ENCODE data around the gene ST3GAL2.

DNA sequence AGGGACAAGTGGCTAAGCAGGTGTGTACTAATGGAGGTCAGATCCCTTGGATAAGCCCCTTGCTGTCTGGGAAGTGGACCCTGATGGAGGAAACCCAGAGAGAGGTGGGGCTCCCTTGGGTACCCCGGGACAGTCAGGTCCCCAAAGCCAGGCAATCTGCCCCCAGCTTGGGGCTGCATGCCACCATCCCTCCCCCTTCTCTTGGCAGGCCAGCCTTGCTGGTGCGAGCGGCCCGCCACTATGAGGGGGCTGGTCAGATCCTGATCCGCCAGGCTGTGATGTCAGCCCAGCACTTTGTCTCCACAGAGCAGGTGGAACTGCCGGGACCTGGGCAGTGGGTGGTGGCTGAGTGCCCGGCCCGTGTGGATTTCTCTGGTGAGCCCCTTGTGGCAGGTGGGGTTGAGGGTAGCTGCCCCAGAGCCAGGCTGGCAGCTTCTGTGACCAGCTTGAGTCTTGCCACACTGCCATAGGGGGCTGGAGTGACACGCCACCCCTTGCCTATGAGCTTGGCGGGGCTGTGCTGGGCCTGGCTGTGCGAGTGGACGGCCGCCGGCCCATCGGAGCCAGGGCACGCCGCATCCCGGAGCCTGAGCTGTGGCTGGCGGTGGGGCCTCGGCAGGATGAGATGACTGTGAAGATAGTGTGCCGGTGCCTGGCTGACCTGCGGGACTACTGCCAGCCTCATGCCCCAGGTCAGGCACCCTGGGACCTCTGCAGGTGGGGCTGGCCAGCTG is 35.6 kb upstream of the ST3GAL2 start:
- no peak for TF ChIP-seq SMC3 (IDR thresholded peaks at IDR 0.05)
- no peak for TF ChIP-seq RFX5 (IDR thresholded peaks at IDR 0.05)
- TF ChIP-seq, protein P1, sequence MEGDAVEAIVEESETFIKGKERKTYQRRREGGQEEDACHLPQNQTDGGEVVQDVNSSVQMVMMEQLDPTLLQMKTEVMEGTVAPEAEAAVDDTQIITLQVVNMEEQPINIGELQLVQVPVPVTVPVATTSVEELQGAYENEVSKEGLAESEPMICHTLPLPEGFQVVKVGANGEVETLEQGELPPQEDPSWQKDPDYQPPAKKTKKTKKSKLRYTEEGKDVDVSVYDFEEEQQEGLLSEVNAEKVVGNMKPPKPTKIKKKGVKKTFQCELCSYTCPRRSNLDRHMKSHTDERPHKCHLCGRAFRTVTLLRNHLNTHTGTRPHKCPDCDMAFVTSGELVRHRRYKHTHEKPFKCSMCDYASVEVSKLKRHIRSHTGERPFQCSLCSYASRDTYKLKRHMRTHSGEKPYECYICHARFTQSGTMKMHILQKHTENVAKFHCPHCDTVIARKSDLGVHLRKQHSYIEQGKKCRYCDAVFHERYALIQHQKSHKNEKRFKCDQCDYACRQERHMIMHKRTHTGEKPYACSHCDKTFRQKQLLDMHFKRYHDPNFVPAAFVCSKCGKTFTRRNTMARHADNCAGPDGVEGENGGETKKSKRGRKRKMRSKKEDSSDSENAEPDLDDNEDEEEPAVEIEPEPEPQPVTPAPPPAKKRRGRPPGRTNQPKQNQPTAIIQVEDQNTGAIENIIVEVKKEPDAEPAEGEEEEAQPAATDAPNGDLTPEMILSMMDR (IDR thresholded peaks at IDR 0.05), result no peak
- TF ChIP-seq RCOR1 (IDR thresholded peaks at IDR 0.05; ENCODE audit: low read depth, low read length), result no peak
- TF ChIP-seq FOSL2 (IDR thresholded peaks at IDR 0.05), result no peak
- TF ChIP-seq FOSL2 (CRISPR knock-in tag; IDR thresholded peaks at IDR 0.05), result no peak
- no peak for TF ChIP-seq CBX2 (IDR thresholded peaks at IDR 0.05; ENCODE audit: borderline replicate concordance, low read depth)
- no peak for TF ChIP-seq MAFK (IDR thresholded peaks at IDR 0.05; ENCODE audit: partially characterized antibody)
- no peak for TF ChIP-seq MAX (IDR thresholded peaks at IDR 0.05)
